ENCODE results near the gene POP5.
A peak's percentile ranks its signal among the peaks of the same experiment; 100 is the strongest.

Gene POP5

DNA sequence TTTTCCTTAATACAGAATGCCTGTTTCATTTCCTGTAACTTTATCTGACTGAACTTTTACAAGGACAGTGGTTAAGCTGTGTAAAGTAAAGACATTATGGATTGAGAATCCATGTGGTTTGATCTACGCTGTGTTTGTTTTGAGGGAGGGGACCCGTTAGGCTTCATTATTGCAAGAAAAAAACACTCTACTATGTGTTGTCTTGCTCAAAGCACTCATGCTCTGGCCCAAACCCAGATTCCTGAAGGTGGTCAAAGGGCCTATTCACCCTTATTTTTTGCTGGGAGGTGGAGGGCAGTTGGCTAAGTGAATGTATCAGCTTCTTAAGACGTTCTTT is 35.2 kb downstream of the POP5 start:
- Histone ChIP-seq H3K36me3 (ENCODE audit: control insufficient read depth, low read depth, low read length) (peaks cover 41% of the 10 kb centered on the region), H3K4me3 (ENCODE audit: low read length) (no peak overlapping the region), H3K9ac (ENCODE audit: low read length) (no peak overlapping the region), H3K4me1 (ENCODE audit: control insufficient read depth, low read depth, low read length) (no peaks in the 10 kb centered on the region), H3K27ac (ENCODE audit: low read length) (no peak overlapping the region), H3K9me3 (ENCODE audit: control insufficient read depth, low read depth, low read length) (no peaks in the 10 kb centered on the region), H3K27me3 (ENCODE audit: control insufficient read depth, insufficient read depth, low read length) (no peaks in the 10 kb centered on the region)

DNA sequence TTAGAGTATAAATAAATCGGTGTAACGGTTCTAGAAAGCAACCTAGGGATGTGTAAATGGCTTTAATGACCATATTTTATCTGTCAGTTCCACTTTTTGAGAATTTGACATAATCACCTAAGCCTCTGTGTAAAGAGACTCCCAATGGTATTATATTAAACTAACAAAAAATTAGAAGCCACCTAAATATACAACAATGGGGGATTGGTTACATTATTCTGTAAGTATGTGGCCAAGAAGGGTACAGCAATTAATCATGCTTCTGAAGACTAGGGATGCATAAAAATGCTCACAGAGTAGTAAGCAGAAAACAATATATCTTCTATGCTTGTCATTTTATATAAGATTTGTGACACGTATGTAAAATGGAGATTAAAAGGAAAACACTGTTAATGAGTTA is 36.5 kb downstream of the POP5 start:
- peaks cover 41% of the 10 kb centered on the region for H3K36me3 ChIP-seq (ENCODE audit: control insufficient read depth, low read depth, low read length)
- no peak overlapping the region for H3K4me3 ChIP-seq (ENCODE audit: low read length)
- no peaks in the 10 kb centered on the region for H3K4me1 ChIP-seq (ENCODE audit: control insufficient read depth, low read depth, low read length)
- no peak overlapping the region for H3K27ac ChIP-seq (ENCODE audit: low read length)
- H3K27me3 ChIP-seq (ENCODE audit: control insufficient read depth, insufficient read depth, low read length), result no peaks in the 10 kb centered on the region
- no peaks in the 10 kb centered on the region for H3K9me3 ChIP-seq (ENCODE audit: control insufficient read depth, low read depth, low read length)
- no peak overlapping the region for H3K9ac ChIP-seq (ENCODE audit: low read length)

DNA sequence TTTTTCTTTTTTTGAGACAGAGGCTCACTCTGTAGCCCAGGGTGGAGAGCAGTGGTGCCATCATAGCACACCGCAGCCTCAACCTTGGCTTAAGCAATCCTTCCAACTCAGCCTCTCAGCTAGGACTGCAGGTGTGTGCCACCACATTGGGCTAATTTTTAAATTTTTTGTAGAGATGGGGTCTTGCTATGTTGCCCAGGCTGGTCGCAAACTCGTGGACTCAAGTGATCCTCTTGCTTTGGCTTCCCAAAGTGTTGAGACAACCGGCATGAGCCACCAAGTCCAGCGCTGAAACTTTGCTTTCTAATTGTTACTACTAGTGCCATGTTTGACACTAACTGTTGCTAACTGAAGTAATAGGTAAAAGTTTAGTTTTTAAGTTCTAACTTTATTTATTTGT is 39.0 kb downstream of the POP5 start:
- peaks cover 29% of the 10 kb centered on the region for H3K36me3 ChIP-seq (ENCODE audit: control insufficient read depth, low read depth, low read length)
- H3K4me3 ChIP-seq (ENCODE audit: low read length), result no peak overlapping the region
- H3K9me3 ChIP-seq (ENCODE audit: control insufficient read depth, low read depth, low read length), result no peaks in the 10 kb centered on the region
- H3K27me3 ChIP-seq (ENCODE audit: control insufficient read depth, insufficient read depth, low read length), result no peaks in the 10 kb centered on the region
- no peak overlapping the region for H3K9ac ChIP-seq (ENCODE audit: low read length)
- no peaks in the 10 kb centered on the region for H3K4me1 ChIP-seq (ENCODE audit: control insufficient read depth, low read depth, low read length)
- H3K27ac ChIP-seq (ENCODE audit: low read length), result no peak overlapping the region

DNA sequence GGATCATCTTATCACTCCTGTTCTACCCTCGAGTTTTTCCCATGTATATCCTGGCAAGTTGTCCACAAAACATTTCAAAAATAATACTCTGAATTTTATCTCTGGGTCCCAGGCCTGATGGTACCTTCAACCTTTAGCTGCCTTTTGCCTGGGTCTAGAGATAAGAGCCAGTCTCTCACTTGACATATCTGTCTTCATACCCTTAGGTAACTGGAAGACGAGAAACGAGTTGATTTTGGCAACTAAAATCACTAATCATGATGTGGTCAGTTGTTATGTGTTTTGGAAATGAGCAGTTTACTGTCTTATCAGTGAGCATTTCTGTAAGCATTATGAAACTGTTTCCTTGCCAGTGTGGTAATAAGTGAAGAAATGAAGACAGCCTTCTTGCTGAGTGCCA is 40.8 kb downstream of the POP5 start:
- Histone ChIP-seq H3K4me3 (ENCODE audit: low read length) (no peak overlapping the region), H3K9ac (ENCODE audit: low read length) (no peak overlapping the region), H3K27ac (ENCODE audit: low read length) (no peak overlapping the region), H3K27me3 (ENCODE audit: control insufficient read depth, insufficient read depth, low read length) (no peaks in the 10 kb centered on the region), H3K4me1 (ENCODE audit: control insufficient read depth, low read depth, low read length) (peaks cover 11% of the 10 kb centered on the region), H3K9me3 (ENCODE audit: control insufficient read depth, low read depth, low read length) (no peaks in the 10 kb centered on the region), H3K36me3 (ENCODE audit: control insufficient read depth, low read depth, low read length) (peaks cover 25% of the 10 kb centered on the region)

DNA sequence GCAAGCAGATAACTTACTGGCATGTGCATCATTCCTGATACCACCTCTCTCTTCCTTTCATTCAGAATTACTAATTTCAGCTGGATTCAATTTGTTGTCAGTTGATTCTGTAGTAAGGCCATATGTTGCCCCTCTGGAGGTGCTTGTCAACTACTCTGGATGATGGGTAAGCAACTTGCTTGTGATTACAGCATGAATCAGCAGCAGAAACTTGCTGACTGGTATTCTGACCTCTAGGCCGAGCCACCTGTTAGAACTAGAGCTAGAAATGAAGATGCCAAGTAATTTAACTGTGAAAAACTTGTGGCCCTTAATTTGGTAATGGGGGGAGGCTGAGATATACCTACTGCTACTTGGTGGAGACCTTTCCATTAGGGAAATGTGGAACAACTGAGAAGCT is 41.9 kb downstream of the POP5 start:
- Histone ChIP-seq H3K4me1 (ENCODE audit: control insufficient read depth, low read depth, low read length) (peaks cover 11% of the 10 kb centered on the region), H3K27me3 (ENCODE audit: control insufficient read depth, insufficient read depth, low read length) (no peaks in the 10 kb centered on the region), H3K9me3 (ENCODE audit: control insufficient read depth, low read depth, low read length) (no peaks in the 10 kb centered on the region), H3K36me3 (ENCODE audit: control insufficient read depth, low read depth, low read length) (peaks cover 25% of the 10 kb centered on the region), H3K27ac (ENCODE audit: low read length) (no peak overlapping the region), H3K9ac (ENCODE audit: low read length) (no peak overlapping the region), H3K4me3 (ENCODE audit: low read length) (no peak overlapping the region)

DNA sequence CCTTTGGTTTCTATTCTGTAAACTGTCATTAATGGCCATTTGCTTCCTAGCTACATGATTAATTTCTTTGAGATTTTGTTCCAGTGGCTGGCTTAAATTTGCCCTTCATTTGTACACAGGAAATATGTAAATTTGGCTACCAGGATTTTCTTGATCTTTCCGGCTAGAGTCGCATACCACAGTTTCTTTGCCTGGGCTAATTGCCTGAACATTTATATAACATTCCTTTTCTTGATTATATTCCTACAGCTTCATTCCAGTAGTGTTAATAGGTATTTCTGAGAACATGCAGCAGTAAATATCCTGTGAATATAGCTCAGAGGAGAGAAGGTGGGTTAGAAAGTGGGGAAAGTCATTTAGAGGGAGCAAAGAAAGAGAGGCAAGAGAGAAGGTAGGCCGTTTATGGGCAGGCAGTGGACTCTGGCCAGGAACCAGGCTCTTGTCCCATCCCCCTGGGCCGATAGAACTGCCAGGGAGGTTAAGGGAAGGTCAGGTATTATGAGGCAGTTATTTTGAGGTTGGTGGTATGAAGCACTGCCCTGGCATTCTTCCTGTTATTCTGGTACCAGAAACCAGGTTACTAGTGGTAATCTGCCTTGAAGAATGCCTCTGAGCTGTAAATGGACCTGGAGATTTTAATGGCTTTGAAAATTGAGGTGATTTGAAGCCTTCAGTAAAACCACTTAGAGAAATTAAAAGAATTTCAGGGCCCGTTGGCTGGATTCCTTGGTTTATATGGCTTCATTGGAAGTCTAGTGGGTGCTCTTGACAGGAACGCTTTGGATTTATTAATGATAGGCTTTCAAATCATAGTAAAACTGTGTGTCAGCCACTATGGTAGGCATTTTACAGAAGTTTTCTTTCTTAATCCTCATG is 42.7 kb downstream of the POP5 start:
- no peak overlapping the region for H3K4me3 ChIP-seq (ENCODE audit: low read length)
- peaks cover 25% of the 10 kb centered on the region for H3K36me3 ChIP-seq (ENCODE audit: control insufficient read depth, low read depth, low read length)

DNA sequence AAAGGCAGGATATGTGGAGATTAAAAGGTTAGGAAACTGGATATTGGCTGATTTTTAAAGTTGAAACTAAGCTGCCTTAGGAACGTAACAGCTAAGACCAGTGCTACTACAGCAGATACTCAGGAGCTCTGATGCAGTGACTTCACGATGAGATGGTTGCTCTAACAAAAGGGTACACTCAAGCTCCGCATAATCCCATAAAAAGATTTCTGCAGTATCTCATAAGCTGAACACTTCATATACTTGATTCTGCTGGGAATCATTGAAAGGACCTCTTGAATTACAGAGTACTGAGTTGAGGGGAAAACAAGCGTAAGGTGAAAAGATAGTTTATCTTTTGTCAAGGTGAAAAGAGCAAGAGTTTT is 43.4 kb downstream of the POP5 start:
- no peaks in the 10 kb centered on the region for H3K27me3 ChIP-seq (ENCODE audit: control insufficient read depth, insufficient read depth, low read length)
- no peak overlapping the region for H3K27ac ChIP-seq (ENCODE audit: low read length)
- peaks cover 25% of the 10 kb centered on the region for H3K36me3 ChIP-seq (ENCODE audit: control insufficient read depth, low read depth, low read length)
- H3K4me3 ChIP-seq (ENCODE audit: low read length), result no peak overlapping the region
- H3K9me3 ChIP-seq (ENCODE audit: control insufficient read depth, low read depth, low read length), result no peaks in the 10 kb centered on the region
- peaks cover 11% of the 10 kb centered on the region for H3K4me1 ChIP-seq (ENCODE audit: control insufficient read depth, low read depth, low read length)
- no peak overlapping the region for H3K9ac ChIP-seq (ENCODE audit: low read length)

More for the DNA sequence above, 42.7 kb downstream of the POP5 start:
- Histone ChIP-seq H3K27ac (ENCODE audit: low read length) (no peak overlapping the region), H3K9ac (ENCODE audit: low read length) (no peak overlapping the region), H3K4me1 (ENCODE audit: control insufficient read depth, low read depth, low read length) (peaks cover 11% of the 10 kb centered on the region), H3K9me3 (ENCODE audit: control insufficient read depth, low read depth, low read length) (no peaks in the 10 kb centered on the region), H3K27me3 (ENCODE audit: control insufficient read depth, insufficient read depth, low read length) (no peaks in the 10 kb centered on the region)

DNA sequence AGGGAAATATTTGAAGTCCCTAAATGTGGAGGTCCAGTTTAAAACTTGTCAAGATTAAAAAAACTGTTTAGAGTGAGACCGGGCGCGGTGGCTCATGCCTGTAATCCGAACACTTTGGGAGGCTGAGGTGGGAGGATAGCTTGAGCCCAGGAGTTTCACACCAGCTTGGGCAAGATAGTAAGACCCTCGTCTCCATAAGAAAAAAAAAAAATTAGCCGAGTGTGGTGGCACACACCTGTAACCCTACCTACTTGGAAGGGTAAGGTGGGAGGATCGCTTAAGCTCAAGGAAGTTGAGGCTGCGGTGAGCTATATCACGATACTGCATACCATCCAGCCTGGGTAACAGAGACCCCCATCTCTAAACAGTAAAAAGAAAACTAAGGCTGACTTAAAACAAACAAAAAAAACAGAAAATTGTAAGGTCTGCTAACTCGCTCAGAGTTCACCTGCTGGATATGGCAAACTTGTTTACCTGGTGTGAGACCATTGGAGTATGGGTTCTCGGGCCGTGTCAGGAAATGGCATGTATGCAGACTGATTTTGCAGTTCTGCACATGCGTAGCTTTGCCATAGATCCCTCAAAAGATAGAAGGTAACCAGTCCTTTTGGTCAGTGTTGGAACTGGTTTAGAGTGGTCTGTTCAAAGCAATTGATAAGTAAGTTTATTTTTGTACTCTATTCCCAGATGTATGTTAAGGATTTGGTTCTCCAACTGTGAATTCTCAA is 45.0 kb downstream of the POP5 start:
- H3K9ac ChIP-seq (ENCODE audit: low read length), result peak overlapping the region; percentile 81
- peak overlapping the region; percentile 81 for H3K4me3 ChIP-seq (ENCODE audit: low read length)
- no peaks in the 10 kb centered on the region for H3K9me3 ChIP-seq (ENCODE audit: control insufficient read depth, low read depth, low read length)
- no peaks in the 10 kb centered on the region for H3K27me3 ChIP-seq (ENCODE audit: control insufficient read depth, insufficient read depth, low read length)
- no peak overlapping the region for H3K27ac ChIP-seq (ENCODE audit: low read length)
- H3K4me1 ChIP-seq (ENCODE audit: control insufficient read depth, low read depth, low read length), result peaks cover 11% of the 10 kb centered on the region
- H3K36me3 ChIP-seq (ENCODE audit: control insufficient read depth, low read depth, low read length), result peaks cover 25% of the 10 kb centered on the region

DNA sequence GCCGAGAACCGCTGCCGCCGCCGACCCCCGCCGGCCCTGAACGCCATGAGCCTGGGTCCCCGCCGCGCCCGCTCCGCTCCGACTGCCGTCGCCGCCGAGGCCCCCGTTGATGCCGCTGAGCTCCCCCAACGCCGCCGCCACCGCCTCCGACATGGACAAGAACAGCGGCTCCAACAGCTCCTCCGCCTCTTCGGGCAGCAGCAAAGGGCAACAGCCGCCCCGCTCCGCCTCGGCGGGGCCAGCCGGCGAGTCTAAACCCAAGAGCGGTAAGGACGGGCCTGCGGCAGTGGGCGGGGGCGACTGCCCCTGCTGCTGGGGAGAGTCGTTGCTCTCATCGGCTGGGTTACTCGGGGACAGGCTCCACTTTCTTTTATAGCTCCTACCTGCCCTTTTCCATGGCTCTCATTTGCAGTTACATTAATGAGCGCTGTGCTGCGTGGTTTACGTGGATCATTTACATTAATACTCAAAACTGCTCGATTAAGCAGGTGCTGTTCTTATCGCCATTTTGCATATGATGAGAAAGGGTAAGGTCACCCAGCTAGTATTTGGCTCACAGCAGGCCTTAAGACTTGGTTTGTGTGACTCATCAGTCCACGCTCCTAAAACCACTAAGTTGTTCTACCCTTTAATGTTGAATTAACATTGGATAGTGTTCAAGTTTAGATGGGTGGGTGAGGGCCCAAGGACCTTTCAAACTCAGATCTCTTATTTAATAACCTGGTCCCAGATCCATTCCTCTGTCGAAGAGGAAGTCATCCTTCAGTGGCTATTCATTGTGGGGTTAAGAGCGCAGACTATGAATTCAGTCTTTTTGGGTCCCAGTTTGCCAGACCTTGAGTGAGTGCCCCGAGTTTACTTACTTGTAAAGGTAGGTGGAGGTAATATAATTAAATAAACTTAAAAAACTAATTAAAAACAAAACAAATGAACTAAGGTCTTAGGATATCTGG is 46.2 kb downstream of the POP5 start:
- Histone ChIP-seq H3K4me1 (ENCODE audit: control insufficient read depth, low read depth, low read length) (peaks cover 11% of the 10 kb centered on the region), H3K27me3 (ENCODE audit: control insufficient read depth, insufficient read depth, low read length) (no peaks in the 10 kb centered on the region), H3K9me3 (ENCODE audit: control insufficient read depth, low read depth, low read length) (no peaks in the 10 kb centered on the region), H3K27ac (ENCODE audit: low read length) (no peak overlapping the region), H3K36me3 (ENCODE audit: control insufficient read depth, low read depth, low read length) (peaks cover 20% of the 10 kb centered on the region), H3K9ac (ENCODE audit: low read length) (peak overlapping the region; percentile 81), H3K4me3 (ENCODE audit: low read length) (peak overlapping the region; percentile 81)

DNA sequence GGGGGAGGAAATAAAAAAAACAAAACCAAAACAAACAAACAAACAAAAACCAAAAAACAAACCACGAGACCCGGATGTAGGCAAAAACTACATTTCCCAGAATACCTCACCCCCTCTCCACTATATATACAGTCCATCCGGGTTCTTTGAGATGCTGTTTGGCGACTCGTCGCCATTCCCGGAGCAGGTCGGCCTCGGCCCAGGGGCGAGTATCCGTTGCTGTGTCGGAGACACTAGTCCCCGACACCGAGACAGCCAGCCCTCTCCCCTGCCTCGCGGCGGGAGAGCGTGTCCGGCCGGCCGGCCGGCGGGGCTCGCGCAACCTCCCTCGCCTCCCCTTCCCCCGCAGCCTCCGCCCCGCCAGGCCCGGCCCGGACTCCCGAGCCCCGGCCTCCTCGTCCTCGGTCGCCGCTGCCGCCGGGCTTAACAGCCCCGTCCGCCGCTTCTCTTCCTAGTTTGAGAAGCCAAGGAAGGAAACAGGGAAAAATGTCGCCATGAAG is 46.9 kb downstream of the POP5 start, which contains the start of gene RNF10:
Gene RNF10, plus strand, starts transcription at position 154 of the 500 bp plus-strand sequence. CDS start 456 bp downstream, outside the sequence.
- Histone ChIP-seq H3K4me3 (ENCODE audit: low read length) (peak within 1 kb of the TSS; percentile 81), H3K36me3 (ENCODE audit: control insufficient read depth, low read depth, low read length) (peaks cover 17% of the 10 kb centered on the region), H3K9me3 (ENCODE audit: control insufficient read depth, low read depth, low read length) (no peaks in the 10 kb centered on the region), H3K27ac (ENCODE audit: low read length) (peak within 1 kb of the TSS; percentile 29), H3K27me3 (ENCODE audit: control insufficient read depth, insufficient read depth, low read length) (no peaks in the 10 kb centered on the region), H3K4me1 (ENCODE audit: control insufficient read depth, low read depth, low read length) (peaks cover 18% of the 10 kb centered on the region), H3K9ac (ENCODE audit: low read length) (peak within 1 kb of the TSS; percentile 81)

DNA sequence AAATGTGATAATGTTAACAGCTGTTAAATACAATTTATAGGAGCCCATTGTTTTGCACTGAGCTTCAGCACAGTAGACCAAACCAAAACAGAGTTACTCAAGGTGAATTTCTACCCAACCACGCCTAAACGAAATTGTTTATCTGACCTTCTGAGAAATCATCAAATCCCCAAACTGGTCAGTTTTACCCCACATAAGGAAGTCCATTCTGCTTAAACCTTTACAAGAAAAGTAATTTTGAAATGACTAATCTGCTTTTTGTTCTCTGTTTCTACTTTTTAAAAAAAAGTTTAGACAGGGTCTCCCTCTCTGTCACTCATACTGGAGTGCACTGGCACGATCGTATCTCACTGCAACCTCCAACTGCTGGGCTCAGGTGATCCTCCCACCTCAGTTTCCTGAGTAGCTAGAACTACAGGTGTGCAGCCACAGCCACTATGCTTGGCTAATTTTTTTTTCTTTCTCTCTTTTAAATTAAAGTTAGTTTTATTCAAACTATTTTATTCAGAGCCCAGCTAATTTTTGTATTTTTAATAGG is 48.4 kb downstream of the POP5 start:
- Histone ChIP-seq H3K4me1 (ENCODE audit: control insufficient read depth, low read depth, low read length) (peaks cover 20% of the 10 kb centered on the region), H3K27ac (ENCODE audit: low read length) (no peak overlapping the region), H3K9me3 (ENCODE audit: control insufficient read depth, low read depth, low read length) (no peaks in the 10 kb centered on the region), H3K36me3 (ENCODE audit: control insufficient read depth, low read depth, low read length) (peaks cover 10% of the 10 kb centered on the region), H3K9ac (ENCODE audit: low read length) (no peak overlapping the region), H3K27me3 (ENCODE audit: control insufficient read depth, insufficient read depth, low read length) (no peaks in the 10 kb centered on the region), H3K4me3 (ENCODE audit: low read length) (no peak overlapping the region)
